Stimulated activated CD4-positive, alpha-beta T cell treated with anti-CD3 and anti-CD28 coated beads, Interleukin-15, amount 100 ng/mL, for 1 hour (primary cell): ENCODE measurements around the gene STARD13.

Source experiments
- DNase-seq, 2 donors: peaks; one replicate each; pipeline ENCODE4 v3.0.0-alpha.2; 2020; ENCODE audit warnings: low read depth in 1 of 2, low spot score in 1 of 2

The STARD13 gene

GRCh38 chr13:33123066-33123859, 162.3 kb downstream of the STARD13 start:
- no peak for DNase-seq

DNA sequence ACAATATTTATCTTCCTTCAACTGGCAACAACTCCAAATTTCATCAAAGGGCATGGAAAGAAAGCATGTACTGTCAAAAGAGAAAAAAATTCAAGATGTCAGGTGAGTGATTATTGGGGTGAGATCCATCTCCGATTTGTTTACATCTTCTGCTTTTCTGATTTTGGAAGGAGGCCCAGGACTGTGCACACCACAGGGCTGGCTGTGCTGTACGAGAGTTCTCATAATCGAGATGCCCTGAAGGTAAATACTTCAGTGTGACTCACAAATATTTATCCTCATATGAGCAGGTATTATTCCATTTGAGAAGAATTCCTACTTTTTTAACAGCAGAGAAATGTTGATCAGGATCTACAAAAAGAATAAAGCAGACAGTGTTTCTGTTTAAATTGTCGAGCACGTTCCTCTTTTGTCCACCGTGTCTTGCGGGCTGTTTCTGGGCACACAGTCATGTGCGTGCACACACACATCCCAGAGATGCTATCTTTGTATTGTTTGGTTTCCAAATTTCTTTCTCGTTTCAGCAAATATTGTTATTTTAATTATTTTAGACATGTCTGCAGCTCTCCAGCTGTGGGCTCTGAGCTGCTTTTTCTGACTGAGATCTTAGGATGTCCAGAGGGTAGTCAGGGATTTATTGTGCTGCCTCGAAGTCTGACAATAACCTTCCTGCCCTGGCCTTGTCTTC, 165.6 kb downstream of the STARD13 start:
- DNase-seq = no peak

DNA sequence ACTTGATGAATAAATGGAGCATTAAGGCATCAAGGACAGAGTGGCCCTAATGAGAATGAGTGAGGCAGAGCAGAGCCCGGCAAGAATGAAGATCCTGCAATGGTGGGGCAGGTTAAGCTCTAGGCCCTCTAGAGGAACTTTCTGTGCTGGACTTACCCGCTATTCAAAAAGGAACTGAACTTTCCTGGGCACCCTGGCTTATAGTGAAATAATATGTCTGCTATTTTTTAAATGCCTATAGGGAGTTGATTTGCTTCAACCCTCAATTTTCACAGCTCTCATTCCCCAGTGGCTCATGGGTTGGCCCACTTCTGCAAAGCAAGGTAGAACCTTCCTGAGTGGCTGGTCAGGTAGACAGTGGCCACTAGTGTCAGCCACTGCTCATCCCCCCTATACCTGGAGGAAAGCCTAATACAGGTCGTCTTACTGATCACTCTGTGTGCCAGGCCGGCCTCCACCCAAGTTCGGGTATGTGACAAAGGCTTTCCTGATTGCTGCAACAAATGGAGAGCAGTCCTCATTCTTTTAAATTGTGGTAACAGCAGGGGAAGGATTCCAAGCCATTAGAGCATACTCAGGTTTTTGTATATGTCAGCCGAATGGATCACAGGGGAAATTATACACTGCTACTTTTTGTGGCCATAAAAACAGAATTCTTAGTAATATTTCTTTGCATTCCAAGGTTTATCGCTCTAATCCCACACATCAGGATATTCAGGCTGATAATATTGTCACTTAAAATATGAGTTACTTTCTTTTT, 166.4 kb downstream of the STARD13 start:
- no peak for DNase-seq

DNA sequence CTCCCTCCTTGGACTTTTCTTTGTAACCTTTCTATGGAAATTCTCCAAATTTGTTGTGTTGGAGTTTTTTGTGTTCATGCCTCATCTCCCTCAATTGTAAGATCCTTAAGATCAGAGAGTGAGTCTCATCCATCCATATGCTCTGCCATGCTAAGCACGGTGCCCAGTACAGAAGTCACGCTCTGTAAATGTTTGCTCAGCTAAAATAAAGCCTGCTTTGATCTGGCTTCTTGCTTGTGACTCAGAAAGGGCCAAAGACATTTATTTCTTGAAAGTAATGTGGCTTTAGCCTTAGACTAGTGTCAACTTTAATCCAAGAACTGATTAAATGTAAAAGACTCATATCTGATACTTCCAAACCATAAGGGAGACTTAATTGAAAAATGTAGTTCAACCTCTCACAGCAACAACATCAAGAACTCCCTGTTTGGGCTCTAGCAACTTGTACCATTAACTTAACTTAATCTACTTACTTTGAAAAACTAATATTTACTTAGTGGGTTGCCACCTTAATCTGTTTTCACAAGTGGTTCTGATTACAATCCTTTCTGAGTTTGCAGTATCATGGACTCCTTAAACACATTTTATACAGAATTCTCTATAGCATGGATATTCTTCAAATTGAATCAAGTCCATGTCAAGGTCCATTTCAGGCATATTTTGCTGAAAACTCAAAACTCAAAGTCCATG, 169.1 kb downstream of the STARD13 start:
- DNase-seq = no peak

- DNase-seq = no peak
Measured at GRCh38 chr13:33115274-33115673, 170.3 kb downstream of the STARD13 start.

- no peak for DNase-seq
Measured at GRCh38 chr13:33114146-33114545, 171.4 kb downstream of the STARD13 start.

DNA sequence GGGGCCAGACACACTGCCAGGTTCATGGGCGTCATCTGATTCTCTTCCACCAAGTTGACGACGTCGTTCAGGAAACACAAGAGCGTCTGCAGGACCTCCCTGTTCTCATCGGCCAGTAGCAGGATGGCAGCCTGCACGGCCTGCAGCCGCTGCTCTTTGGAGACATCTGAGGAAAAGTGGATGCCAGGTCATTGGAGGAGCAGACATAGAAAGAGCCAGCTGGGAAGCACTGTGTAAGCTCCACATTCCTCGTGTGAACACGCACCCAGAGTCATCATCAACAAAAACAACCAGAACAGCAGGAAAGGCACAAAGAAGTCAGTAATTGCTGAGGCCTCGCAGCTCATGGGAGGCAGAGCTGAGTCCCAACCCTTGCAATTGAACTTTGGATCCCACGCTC, 172.8 kb downstream of the STARD13 start:
- no peak for DNase-seq

DNA sequence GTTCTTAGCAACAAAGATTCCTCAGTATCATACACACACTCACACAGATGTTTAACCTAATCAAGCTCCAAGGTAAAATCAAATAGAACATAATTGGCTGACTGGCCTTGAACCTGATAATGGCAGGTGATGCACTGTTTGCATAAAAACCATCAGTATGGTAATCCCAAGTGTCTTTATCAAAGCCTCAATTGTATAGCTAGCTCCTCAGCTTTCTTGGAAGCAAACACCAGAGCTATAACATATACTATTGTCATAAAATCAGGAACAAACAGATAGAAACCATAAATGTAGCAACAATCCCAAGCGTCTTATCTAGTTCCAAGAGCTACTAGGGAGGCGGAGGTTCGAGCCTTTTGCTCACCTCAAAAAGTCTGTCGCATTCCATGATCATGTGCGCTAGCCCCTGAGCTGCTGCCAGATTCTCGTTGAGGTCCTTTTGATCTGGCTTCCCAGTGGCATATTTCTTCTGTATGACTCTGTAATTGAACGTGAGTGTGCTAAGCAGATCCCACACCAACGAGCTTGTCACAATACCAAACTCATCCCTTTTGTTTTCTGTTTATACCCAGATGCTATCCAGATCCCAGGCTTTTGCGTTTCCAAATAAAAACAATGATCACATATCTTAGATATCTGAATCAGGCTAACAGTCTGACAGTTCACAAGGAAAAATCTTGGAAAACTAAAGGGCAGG, 174.0 kb downstream of the STARD13 start:
- no peak for DNase-seq

DNA sequence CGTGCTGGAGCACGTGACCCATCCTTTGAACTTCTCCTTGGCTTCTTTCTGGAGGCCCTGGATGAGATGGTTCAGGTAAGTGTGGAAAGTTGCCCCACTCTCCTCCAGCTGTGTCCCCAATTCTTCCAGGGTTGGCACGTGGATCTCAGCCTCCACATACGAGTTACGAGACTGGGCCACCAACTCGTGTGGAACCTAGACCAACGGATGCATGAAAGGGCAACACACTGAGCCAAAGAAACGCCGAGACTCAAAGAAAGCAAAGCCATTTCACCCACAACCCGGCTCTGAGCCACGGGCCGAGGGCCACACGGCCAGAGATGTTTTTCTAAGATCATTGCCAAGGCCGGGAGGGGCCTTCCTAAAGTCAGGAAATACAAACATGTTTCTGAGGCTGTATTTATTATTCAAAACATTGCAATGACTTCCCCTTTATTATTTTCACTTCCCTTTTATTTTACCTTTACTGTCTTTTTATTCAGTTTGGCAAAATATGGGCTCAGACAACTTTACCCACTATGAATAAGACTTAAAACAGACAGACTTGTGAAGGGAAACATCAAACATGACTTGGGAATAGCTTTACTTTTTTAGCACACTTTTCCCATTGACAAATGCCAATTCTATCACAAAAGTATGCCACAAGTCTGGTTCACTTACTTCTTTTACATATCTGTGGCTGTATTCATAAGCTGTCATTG, 174.7 kb downstream of the STARD13 start:
- DNase-seq = no peak

DNA sequence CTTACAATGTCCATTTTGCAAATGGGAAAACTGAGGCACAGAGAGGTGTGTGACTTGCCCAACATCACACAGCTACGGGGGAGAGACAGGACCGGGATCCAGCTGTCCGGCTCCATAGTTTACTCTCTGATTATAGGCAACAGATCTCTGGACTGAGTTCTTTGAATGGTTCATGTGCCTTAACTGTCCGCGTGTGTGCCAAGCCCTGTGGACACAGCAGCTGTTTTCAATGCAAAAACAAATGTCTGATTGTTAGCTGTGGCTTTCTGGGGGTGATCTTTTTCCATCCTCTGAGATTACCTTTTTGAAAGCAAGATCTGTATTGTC, 175.2 kb downstream of the STARD13 start:
- DNase-seq = no peak

- no peak for DNase-seq
Measured at GRCh38 chr13:33109801-33110200, 175.8 kb downstream of the STARD13 start.

GRCh38 chr13:33109271-33109697, 176.3 kb downstream of the STARD13 start:
- no peak for DNase-seq

DNA sequence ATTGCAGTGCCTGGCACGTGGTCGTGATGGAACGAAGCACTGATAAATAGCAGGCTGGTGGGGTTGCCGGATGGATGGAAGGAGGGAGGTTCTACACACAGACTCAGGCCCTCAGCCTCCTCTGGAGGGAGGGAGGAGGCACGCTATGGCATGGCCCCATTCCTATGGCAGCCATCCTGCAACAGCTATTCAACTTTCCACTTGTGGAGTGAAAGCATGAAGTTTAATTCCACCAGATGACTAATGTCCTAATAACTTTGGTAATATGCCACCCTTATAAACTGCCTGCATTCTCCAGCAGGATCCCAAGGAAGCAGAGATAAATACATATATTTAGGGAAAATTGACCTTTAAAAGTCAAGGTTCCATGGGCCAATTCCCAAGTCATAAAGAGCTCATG, 176.9 kb downstream of the STARD13 start:
- no peak for DNase-seq

- no peak for DNase-seq
Measured at GRCh38 chr13:33107361-33107760, 178.2 kb downstream of the STARD13 start.

GRCh38 chr13:33106656-33107360, 178.7 kb downstream of the STARD13 start:
- no peak for DNase-seq

DNA sequence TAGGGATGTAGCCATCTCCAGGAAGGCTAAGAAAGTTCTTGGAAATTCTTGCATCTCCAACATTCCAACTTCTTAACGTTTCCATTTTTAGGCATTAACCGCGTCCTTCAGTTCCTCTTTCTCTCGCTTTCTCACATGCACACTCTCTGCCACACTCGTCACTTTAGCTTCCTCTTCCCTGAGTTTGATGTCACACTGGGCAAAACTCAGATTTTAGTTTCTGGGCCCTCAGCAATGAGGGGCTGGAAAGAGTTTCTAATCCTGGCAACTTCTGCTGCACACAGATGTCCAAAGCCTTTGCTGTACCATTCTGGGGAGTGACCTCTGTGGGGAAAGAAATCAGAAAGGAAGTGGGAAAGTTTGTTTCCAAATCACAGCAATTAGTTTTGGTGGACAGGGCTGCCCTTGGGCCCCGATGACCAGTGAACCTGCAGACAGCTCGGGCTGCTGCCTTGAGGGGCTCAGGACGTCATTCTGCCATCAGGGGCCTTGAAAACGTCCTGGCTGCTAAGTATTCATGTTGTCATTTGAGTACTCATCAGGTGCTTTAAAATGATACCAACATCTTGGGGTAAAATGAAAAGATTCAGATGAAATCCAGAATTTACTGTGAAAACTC, 180.1 kb downstream of the STARD13 start:
- no peak for DNase-seq

DNA sequence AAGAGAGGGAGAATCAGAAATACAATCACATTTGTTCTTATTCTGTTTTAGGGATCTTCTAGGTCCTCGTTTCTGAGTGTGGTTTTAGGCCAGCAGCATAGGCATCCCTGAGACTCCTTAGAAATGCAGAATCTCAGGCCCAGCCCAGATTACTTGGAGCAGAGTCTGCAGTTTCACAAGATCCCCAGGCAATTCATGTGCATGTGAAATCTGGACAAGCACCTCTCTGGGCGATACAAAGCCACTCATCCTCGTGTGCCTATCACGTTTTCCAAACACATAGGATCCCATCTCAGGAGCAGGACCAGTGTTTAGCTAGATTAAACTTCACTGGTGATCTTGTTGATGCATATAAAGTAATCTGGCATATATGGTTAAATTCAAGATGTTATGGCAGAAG, 182.1 kb downstream of the STARD13 start:
- DNase-seq = no peak

DNA sequence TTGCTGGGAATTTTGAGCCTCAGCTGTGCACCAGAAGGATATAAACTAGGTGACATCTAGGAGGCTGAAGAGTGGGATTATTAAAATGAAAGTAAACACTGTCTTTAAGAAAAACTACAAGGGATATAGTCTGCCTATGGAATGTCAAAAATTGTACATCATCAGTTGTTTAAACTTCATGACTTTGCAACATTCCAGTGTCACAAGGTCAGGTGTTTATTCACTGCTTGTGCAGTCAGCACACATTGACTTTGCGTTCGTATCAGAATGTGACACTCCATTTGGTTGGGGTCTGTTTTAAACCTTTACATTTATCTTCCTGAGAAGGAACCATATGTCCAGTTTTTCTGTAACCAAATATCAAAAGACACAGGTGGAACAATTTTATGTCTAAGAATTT, 183.7 kb downstream of the STARD13 start:
- DNase-seq = no peak

DNA sequence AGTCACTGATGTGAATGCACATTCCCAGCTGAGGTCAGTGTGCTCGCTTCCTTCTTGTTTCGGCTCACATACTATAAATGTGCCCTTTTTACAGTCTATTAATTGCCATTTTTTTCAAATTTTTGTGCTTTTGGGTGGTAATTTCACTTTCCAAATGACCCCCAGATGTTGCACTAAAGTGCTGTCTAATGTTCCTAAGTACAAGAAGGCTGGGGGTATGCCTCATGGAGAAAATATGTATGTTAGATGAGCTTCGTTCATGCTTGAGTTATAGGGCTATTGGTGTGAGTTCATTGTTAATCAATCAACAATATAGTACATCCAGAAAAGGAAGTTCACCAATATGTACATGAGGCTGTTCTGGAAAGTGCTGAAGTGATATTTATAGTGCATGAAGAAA, 184.7 kb downstream of the STARD13 start:
- no peak for DNase-seq
